Gastrocnemius medialis (tissue), 4 donors: Measurements from ENCODE around the gene SPTBN1.

ENCODE experiments used
- POLR2A ChIP-seq, 2 donors: fragments of 450-650 bp; IDR thresholded peaks; one replicate each; pipeline ENCODE4 v1.6.1; 2017; ENCODE audit warnings: antibody characterized with exemption in 2 of 2, mild to moderate bottlenecking in 2 of 2, moderate library complexity in 2 of 2
- TF ChIP-seq, protein P1 (sequence below), 5 experiments: fragments of 450-650 bp in 3 of 5; fragments of 200-600 bp in 2 of 5; sonication (generic) in 2 of 5; IDR thresholded peaks in 4 of 5; conservative IDR thresholded peaks in 1 of 5; 1 replicate in 4 of 5; 2 replicates in 1 of 5; pipeline ENCODE4 v1.5.1; 2016 to 2019; ENCODE audit warnings: antibody characterized with exemption in 5 of 5, mild to moderate bottlenecking in 3 of 5, moderate library complexity in 3 of 5

DNA sequence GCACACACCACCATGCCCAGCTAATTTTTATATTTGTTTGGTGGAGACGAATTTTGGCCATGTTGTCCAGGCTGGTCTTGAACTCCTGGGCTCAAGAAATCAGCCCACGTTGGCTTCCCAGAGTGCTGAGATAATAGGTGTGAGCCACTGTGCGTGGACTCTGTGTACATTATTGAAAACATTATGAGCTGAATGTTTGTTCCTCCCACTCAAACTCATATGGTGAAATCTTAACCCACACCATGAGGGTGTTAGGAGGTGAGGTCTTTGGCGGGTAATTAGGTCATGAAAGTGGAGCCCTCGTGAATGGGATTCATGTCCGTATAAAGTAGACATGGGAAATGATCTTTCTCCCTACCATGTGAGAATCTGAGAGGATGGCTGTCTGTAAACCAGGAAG lies 83.6 kb downstream of the SPTBN1 start:
- TF ChIP-seq, protein P1, sequence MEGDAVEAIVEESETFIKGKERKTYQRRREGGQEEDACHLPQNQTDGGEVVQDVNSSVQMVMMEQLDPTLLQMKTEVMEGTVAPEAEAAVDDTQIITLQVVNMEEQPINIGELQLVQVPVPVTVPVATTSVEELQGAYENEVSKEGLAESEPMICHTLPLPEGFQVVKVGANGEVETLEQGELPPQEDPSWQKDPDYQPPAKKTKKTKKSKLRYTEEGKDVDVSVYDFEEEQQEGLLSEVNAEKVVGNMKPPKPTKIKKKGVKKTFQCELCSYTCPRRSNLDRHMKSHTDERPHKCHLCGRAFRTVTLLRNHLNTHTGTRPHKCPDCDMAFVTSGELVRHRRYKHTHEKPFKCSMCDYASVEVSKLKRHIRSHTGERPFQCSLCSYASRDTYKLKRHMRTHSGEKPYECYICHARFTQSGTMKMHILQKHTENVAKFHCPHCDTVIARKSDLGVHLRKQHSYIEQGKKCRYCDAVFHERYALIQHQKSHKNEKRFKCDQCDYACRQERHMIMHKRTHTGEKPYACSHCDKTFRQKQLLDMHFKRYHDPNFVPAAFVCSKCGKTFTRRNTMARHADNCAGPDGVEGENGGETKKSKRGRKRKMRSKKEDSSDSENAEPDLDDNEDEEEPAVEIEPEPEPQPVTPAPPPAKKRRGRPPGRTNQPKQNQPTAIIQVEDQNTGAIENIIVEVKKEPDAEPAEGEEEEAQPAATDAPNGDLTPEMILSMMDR (IDR thresholded peaks at IDR 0.05 in 4 of 5, conservative IDR thresholded peaks at IDR 0.05 in 1 of 5), result no peak
- TF ChIP-seq POLR2A (IDR thresholded peaks at IDR 0.05), result no peak
